GM10266 (cell line): Measurements from ENCODE around the gene TIMM13.

ENCODE experiments used
- DNase-seq: peaks from one replicate; pipeline ENCODE4 v3.0.0; 2012; ENCODE audit errors: extremely low spot score
- CTCF ChIP-seq: IDR thresholded peaks from 2 replicates; pipeline ENCODE4 v1.5.1; 2012; ENCODE audit warnings: mild to moderate bottlenecking, low read depth; ENCODE audit not compliant: control insufficient read depth, insufficient read depth; ENCODE audit errors: missing control alignments

The TIMM13 gene

GRCh38 chr19:2451741-2452140, 24.4 kb upstream of the TIMM13 start:
- DNase-seq: no peak
- TF ChIP-seq CTCF: no peak

GRCh38 chr19:2451138-2451537, 23.8 kb upstream of the TIMM13 start:
- no peak for DNase-seq
- TF ChIP-seq CTCF: no peak

- no peak for TF ChIP-seq CTCF
- DNase-seq: no peak
Measured at GRCh38 chr19:2449019-2449418, 21.6 kb upstream of the TIMM13 start.

GRCh38 chr19:2446381-2446780, 19.0 kb upstream of the TIMM13 start:
- no peak for DNase-seq
- TF ChIP-seq CTCF: no peak

GRCh38 chr19:2444251-2445002, 17.0 kb upstream of the TIMM13 start:
- TF ChIP-seq CTCF: no peak
- no peak for DNase-seq

GRCh38 chr19:2443785-2444182, 16.4 kb upstream of the TIMM13 start:
- no peak for TF ChIP-seq CTCF
- no peak for DNase-seq

- TF ChIP-seq CTCF: no peak
- no peak for DNase-seq
Measured at GRCh38 chr19:2443116-2443784, 15.9 kb upstream of the TIMM13 start.
